HG02870 (cell line): Measurements from ENCODE around the gene CRYGB.
"Not testable (repeated sequence)": the region's sequence is repeated elsewhere in the genome, so short reads cannot be mapped to it uniquely, and the experiment has no call there.

Source experiments
- ATAC-seq: cut with Tn5 transposase; IDR thresholded peaks from one replicate; pipeline ENCODE4 v1.9.1; 2021; ENCODE audit warnings: mild to moderate bottlenecking, moderate library complexity; ENCODE audit not compliant: unreplicated experiment

Gene CRYGB

GRCh38 chr2:208118918-208119317 is 27.0 kb downstream of the CRYGB start:
- ATAC-seq: no peak

- not testable (repeated sequence) for ATAC-seq
Measured at GRCh38 chr2:208117390-208117789, 28.6 kb downstream of the CRYGB start.

GRCh38 chr2:208112969-208113368 is 33.0 kb downstream of the CRYGB start:
- no peak for ATAC-seq

GRCh38 chr2:208112273-208112745 is 33.6 kb downstream of the CRYGB start:
- ATAC-seq: not testable (repeated sequence)

DNA sequence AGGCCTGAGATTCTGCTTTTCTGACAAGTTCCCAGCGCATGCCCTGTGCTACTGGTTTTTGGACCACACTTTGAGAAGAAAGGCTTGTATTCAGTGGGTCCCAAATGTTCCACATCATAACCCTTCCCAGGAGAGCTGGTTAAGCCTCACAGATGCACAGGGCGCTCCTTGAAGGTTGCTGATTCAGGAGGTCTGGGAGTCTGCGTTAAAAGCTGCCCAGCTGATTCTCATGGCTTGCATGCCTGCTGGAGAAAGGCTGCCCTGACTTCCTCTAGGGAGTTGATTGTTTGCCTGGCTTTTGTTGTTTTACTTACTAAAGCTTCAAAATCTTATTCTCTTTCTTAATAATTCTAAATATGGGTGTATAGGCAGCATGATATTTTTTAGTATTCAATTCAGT is 42.3 kb downstream of the CRYGB start:
- ATAC-seq: no peak

DNA sequence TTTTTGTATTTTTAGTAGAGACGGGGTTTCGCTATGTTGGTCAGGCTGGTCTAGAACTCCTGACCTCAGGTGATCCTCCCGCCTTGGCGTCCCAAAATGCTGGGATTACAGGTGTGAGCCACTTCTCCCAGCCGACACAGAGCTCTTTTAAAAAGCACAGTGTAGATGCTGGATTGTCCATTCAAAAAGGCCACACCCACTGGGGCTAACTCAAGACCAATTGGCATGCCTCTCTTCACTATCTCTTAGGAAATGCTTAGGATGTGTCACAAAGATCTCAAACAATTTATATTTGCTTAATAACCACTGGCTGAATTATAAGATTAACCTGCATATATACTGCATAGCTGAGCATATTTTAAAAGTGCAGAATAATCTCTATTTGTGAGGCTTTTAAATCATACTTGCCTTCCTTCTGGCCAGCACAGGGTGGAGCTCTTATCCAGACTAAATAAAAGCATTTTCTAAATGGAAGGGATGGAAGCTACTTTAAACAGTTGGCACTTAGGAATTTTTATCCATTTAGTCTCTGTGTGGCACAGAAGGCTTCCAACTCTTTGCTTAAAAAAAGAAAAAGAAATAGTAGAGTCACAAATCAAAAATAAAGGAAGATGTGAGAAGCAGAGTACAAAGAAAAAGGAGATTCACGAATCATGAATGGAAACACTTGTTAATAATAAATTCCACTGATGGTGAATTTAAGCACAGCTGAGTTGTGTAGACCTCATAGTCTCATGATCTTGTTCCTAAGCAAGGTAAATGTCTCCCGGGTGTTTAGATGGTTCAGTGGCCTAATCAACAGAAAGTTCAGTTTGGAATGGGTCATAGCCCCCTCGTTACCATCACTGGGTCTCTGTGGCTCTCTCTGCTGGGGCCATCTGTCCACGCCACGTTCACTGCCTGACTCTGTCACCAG is 44.0 kb downstream of the CRYGB start:
- ATAC-seq: no peak

GRCh38 chr2:208099682-208100470 is 46.1 kb downstream of the CRYGB start:
- ATAC-seq: no peak

GRCh38 chr2:208098701-208099100 is 47.3 kb downstream of the CRYGB start:
- ATAC-seq: not testable (repeated sequence)

DNA sequence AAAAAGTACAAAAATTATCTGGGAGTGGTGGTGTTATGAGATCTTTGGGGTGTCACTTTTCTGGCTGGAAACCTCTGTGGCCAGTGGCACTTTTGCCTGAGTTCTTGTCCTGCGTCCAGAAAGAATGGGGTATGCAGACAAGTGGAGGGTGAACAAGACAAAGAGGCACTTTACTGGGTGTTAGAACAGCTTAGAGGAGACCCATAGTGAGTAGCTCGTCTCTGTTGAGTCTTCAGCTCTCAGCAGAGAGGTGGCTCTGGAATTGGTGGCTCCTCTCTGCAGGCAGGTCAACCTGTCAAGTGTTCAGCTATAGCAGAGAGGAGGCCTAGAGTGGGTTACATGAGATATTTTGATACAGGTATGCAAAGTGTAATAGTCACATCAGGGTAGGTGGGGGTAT is 47.7 kb downstream of the CRYGB start:
- no peak for ATAC-seq

- ATAC-seq: no peak
Measured at GRCh38 chr2:208097801-208098200, 48.2 kb downstream of the CRYGB start.

GRCh38 chr2:208097313-208097712 is 48.6 kb downstream of the CRYGB start:
- ATAC-seq: no peak

GRCh38 chr2:208096080-208096479 is 49.9 kb downstream of the CRYGB start:
- ATAC-seq: no peak

DNA sequence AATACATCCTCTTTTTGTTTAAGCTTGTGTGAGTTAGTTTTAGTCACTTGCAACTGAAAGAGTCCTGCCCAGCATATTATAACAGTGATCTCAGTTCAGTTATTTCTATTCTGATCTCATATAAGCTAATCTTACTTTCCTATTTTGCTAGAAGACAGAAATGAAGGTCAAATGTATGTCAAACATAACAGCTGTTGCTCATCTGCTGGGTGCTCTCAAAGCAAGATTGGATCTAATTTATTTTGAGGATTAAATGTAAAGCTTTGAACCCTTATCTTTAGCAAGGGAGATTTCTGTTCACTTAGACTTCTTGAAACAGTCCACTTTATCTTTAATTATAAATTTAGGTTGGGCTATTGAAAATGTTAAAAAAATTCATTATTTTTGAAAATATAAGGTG is 52.8 kb downstream of the CRYGB start:
- peak; percentile 54 for ATAC-seq
